AG09309 (cell line): ENCODE measurements around the gene ZNF417.

Experiments used
- DNase-seq: peaks from one replicate; pipeline ENCODE4 v3.0.0-alpha.2; 2010; ENCODE audit warnings: low read depth
- H3K4me3 ChIP-seq: 2 replicates; pipeline ENCODE4 v1.5.1; 2011; ENCODE audit warnings: mild to moderate bottlenecking, low read depth, low read length, moderate library complexity; ENCODE audit not compliant: control insufficient read depth
- TF ChIP-seq, protein P1 (sequence below): IDR thresholded peaks from 2 replicates; pipeline ENCODE4 v1.5.1; 2011; ENCODE audit warnings: mild to moderate bottlenecking, low read depth, low read length, inconsistent platforms; ENCODE audit not compliant: insufficient read depth, control insufficient read depth; ENCODE audit errors: missing control alignments

The ZNF417 gene

DNA sequence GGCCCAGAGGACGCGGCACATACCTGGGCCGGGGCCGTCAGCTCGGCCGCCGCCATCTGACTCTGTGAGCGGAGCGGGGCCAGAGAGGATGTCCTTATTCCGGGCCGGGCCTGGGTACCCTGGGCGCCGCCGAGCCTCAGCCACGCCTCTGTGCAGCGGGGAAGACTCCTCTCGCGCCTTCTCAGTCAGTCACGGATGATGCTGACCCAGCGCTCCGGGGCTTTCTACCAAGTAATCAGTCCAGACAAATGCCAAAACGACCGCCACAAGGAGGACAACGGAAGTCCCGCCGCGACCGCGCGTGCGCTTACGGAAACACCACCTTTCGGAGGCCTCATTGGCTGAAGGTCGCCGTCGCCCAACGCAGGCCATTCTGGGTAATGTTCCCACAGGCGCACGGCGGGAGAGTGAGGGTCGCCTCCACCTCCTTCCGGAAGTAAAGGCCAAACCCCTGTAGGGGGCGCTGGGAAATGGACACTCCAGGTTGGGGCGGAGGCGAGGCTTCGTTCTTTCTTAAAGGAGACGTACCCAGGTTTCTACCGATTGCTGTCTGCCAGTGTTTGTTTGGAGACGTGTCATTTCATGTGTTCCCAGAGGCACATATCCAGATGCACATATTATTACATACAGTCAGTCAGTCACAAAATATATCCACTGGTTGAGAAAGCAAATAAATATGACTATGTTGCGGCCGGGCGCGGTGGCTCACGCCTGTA is 31.2 kb upstream of the ZNF417 start, which contains the start of gene ZNF256:
Gene ZNF256 (minus strand): TSS at position 288 of the 716 bp plus-strand sequence. CDS start 232 bp downstream, at position 56.
- H3K4me3 ChIP-seq = peak within 1 kb of the TSS; percentile 98
- DNase-seq = peak; percentile 70
- TF ChIP-seq, protein P1, sequence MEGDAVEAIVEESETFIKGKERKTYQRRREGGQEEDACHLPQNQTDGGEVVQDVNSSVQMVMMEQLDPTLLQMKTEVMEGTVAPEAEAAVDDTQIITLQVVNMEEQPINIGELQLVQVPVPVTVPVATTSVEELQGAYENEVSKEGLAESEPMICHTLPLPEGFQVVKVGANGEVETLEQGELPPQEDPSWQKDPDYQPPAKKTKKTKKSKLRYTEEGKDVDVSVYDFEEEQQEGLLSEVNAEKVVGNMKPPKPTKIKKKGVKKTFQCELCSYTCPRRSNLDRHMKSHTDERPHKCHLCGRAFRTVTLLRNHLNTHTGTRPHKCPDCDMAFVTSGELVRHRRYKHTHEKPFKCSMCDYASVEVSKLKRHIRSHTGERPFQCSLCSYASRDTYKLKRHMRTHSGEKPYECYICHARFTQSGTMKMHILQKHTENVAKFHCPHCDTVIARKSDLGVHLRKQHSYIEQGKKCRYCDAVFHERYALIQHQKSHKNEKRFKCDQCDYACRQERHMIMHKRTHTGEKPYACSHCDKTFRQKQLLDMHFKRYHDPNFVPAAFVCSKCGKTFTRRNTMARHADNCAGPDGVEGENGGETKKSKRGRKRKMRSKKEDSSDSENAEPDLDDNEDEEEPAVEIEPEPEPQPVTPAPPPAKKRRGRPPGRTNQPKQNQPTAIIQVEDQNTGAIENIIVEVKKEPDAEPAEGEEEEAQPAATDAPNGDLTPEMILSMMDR = peak; percentile 65

DNA sequence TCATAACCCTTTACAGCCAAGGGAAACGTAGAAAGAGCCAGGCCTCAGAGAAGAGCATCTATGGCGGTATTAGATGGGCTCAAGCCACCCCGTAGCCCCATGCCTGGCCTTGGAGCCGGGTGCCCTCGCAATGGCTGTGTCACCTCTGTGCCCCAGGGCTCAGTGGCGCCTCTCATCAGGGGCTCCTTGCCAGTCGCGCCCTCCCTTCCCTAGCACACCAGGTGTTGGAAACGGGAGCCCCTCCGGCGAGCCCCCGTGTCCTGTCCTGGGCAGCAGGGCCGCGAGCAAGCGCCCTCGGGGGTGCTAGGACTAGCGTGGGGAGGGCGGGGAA is 30.7 kb upstream of the ZNF417 start:
- no peak for DNase-seq
- peak overlapping the region; percentile 98 for H3K4me3 ChIP-seq
- TF ChIP-seq, protein P1 = no peak

DNA sequence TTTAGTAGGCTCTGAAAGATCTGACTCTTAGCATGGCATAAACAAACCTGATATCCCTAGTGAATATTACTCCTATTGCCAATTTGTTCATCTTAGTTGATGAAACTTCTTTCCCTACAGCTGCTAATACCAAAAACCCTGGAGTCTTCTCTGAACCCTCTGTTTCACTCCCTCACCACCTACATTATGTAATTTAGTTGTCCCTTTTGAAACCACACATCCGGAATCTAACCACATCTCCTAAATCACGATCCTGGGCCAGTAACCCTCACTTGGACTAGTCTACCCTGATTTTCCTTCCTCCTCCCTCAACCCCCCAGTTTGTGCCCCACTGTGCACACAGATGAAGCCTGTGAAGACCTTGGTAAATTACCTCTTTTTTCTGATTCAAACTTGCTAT is 29.9 kb upstream of the ZNF417 start:
- DNase-seq = no peak
- H3K4me3 ChIP-seq = peak overlapping the region; percentile 98
- TF ChIP-seq, protein P1 = no peak

DNA sequence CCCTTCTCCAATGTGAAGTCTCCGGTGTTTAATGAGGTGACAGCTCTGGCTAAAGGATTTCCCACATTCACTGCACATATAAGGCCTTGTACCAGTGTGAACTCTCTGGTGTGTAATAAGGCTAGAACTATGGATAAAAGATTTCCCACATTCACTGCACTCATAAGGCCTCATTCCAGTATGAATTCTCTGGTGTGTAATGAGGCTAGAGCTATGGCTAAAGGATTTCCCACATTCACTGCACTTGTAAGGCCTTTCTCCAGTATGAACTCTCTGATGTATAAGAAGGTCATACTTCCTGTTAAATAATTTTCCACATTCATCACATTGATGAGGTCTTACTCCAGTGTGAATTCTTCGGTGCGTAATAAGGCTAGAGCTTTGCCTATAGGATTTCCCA is 25.2 kb upstream of the ZNF417 start:
- DNase-seq = no peak
- TF ChIP-seq, protein P1 = no peak
- H3K4me3 ChIP-seq = no peak overlapping the region

DNA sequence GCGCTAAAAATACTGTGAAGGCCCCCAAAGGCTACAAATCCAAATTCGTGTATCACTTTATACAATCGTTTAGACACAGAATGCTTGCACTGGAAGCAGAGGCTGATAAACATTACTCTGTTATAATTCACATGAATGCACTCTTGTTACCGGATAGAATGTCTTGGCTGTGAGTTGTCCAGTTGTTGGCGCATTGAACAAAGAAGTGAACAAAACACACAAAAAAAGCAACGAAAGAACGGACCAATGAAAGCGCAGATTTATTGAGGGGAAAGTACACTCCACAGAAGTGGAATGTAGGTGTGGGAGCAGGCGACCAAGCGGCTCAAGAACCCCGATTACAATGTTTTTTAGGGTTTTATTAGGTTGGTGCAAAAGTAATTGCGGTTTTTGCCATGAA is 19.3 kb upstream of the ZNF417 start:
- TF ChIP-seq, protein P1 = no peak
- no peak overlapping the region for H3K4me3 ChIP-seq
- DNase-seq = no peak

DNA sequence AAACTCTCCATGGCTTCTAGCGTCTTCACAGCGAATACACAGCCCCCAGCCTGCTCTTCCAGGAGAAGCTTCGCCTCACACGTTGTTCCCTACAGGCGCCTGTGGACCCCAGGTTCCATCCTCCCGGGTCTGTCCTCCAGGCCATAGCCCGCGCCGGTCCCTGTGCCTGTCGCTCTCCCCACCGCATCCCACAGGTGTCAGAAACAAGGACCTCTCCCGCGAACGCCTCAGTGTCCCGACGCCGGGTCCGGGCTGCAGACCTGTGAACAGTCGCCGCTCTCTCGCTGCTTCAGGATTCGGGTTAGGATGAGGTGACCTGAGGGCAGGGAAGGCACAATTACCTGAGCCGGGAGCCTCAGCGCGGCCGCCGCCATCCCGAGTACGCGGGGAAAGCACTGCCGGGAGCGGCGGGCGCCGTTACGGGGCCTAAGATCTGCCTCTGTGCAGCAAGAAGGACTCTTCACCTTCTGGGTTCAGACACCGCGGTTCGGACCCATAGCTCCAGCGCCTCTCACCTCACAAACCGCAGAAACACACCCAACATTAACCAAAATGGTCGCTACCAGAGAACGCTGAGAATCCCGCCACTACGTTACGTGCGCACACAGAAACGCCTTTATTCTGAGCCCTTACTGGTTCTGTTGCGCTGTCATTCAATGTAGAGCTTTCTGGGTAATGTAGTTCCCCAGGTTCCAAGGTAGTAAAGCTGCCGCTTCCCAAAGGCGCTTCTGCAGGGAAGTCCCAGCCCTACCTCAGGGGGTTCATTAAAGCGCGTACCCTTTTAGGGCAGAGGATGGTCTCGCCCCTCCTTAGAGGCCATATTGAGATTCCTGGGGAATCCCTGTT is 18.7 kb upstream of the ZNF417 start, which contains the start of gene ZNF418:
Gene ZNF418 (minus strand): TSS at position 583 of the 846 bp plus-strand sequence. CDS start 1,580 bp downstream, outside the sequence.
- TF ChIP-seq, protein P1 = no peak
- DNase-seq = peak; percentile 46
- peak within 1 kb of the TSS; percentile 96 for H3K4me3 ChIP-seq
